T1000 (cell line): ENCODE results near the gene DHDDS.
"Not testable (repeated sequence)": the region's sequence is repeated elsewhere in the genome, so short reads cannot be mapped to it uniquely, and the experiment has no call there.

Experiments
- DNase-seq: peaks from one replicate; lab custom pipeline; 2025; ENCODE audit warnings: mixed read lengths; lab: John Stamatoyannopoulos, UW

Gene DHDDS

DNA sequence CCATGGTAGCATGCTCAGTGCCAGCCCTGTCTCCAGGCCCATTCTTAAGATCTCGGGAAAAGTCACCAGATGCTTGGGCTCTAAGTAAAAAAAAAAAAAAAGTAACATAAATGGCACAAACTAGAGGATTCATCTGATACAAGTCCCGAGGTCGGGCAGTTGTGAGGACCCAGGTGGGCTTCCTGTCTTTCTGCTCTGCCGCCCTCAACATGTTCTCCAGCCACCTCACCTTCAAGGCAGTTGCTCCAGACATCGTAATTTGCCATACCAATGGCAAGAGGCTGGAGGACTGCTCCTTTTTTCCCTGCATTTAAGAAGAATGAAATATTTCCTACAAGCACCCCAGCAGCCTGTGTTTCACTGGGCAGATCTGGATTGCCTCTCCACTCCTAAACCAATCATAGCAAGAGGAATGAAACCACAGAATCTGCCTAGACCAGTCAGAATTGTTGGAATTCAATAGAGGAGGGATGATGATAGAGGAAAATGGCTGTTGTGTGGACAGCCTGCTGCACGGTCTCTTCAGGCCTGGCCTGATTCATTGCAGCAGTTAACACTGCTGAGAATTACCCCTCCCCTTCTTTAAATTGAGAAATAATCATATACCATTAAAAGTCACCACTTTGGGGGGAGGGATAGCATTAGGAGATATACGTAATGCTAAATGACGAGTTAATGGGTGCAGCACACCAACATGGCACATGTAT, 45.5 kb downstream of the DHDDS start:
- DNase-seq, result no peak

DNA sequence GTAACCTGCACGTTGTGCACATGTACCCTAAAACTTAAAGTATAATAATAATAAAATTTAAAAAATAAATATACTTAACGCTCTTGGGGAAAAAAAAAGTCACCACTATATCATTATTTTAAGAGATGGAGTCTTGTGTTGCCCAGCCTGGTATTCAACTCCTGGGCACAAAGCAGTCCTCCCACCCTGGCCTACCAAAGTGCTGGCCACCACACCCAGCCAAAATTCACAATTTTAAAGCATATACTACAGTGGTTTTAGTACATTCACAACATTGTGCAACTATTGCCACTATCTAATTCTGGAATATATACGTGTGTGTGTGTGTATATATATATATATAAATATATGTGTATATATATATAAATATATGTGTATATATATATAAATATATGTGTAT, 46.0 kb downstream of the DHDDS start:
- DNase-seq, result no peak

DNA sequence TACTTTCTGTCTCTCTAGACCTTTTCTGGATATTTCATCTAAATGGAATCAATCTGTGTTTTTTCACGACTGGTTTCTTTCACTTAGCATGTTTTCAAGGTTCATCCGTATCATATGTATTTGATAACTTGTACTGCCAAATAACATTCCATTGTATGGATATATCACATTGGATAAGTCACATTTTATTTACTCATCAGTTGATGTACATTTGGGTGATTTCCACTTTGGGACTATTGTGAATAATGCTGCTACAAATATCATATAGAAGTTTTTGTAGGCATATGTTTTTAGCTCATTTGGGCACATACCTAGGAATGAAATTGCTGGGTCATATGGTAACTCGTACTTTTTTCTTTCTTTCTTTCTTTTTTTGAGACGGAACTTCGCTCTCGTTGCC, 46.9 kb downstream of the DHDDS start:
- DNase-seq, result no peak

DNA sequence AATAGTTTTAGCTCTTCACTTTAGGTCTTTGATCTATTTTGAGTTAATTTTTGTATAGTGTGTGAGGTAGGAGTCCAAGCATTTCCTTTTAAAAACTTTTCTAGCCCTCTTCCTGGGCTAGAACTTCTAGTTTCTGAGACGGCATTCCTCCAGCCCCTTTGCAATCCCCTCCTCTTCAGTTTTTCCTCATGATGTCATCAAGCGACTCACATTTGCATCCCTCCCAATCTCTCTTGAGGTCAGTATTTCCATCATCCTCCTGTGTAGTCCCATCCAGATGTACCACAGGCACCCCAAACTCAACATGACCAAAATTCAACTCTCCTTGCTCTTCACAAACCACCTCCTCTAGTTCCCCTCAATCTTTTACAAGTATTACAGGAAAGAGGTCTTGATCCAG, 50.8 kb downstream of the DHDDS start:
- no peak for DNase-seq

DNA sequence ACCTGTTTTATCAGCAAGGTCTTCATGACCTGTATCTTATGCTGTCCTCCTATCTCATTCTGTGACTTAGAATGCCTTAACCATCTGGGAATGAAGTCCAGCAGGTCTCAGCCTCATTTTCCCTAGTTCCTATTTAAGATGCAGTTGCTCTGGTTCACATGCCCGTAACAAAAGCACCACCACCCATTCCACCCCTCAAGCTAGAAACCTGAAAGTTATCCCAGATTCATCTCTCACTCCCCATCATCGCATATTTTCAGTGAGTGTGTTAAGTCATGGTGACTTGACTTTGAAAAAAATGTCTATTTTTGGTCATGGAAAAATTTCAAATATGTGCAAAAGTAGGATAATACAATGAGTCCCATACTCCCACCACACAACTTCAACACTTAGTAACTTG, 51.9 kb downstream of the DHDDS start:
- no peak for DNase-seq

DNA sequence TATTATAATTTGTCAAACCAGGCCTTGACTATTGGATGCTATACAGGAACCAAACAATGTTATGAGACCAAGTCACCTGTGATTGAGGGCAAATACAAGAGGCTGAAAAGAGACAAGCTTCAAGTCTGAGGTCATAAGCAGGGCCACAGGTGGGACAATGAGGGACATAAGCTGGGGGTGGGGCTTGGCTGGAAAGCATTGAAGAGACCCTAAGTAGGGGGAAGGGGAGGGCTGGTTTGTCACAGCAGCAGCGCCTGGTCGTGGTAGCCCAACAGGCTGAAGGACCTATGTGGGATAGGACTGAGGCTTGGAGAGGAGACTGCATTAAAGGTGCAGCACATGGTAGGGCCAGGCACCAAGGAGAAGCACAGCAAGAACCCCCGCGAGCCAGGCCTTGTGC, 58.0 kb downstream of the DHDDS start:
- DNase-seq, result no peak

DNA sequence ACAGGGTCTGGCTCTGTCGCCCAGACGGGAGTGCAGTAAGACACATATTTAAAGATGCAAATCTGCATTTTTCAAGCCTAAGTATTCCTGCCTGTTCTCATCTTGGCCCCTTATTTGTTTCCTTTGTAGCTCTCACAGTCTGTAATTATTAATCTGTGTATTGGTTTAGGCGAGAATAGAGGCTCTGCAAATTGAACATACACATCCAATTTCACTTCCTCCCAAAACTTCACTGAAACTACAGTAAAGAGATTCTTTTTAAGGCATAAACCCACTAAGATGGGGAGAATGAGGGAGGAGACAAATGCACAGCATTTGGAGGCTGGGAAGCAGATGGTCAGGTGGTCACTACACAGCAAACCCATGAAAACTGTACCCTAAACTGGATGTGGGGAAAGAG, 61.1 kb downstream of the DHDDS start:
- no peak for DNase-seq

DNA sequence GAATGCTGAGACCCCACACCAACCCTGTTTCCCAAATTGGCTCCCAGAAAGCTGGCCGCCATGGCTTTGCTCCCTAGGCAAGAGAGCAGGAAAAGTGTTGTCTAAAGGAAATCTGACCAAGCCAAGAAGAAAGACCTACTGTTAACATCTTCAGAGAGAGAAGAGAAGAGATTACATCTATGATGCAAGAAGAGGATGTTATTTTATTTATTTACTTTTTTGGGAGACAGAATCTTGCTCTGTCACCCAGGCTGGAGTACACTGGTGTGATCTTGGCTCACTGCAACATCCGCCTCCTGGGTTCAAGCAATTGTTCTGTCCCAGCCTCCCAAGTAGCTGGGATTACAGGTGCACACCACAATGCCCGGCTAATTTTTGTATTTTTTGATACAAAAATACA, 61.8 kb downstream of the DHDDS start:
- no peak for DNase-seq

DNA sequence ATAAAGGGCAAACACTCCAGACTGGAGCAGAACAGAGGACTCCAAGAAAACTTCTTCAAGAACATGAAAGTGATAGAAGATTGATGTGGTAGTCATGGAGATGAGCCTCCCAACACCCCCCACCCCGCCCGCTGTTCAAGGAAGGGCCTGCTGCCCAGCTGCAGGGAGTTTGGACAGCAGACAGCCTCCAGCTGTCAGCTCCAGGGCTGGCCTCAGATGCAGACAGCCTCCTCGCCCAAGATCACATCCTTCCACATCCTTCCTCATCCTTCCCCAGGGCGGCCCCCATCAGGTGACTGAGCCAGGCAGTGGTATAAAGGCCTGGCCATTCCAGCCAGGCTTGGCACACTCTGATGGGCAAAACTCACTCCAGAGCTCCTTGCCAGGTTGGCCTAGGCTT, 64.7 kb downstream of the DHDDS start:
- no peak for DNase-seq

DNA sequence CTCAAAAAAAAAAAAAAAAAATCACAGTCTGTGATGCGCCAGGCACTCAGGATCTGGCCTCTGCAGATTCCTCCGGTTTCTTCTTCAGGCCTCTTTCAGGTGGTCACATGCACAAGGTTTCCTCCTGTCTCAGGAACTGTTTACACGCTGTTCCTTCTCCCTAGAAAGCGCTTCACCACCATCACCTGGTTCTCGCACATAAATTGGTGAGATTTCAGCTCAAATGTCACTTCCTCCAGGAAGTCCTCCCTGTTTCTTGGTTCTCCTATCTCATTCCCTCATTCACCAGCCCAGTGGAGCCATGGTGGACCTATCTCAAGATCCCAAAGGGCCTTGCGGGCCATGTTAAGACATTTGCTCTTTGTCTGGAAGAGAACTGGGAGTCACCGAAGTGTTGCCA, 66.8 kb downstream of the DHDDS start:
- no peak for DNase-seq

DNA sequence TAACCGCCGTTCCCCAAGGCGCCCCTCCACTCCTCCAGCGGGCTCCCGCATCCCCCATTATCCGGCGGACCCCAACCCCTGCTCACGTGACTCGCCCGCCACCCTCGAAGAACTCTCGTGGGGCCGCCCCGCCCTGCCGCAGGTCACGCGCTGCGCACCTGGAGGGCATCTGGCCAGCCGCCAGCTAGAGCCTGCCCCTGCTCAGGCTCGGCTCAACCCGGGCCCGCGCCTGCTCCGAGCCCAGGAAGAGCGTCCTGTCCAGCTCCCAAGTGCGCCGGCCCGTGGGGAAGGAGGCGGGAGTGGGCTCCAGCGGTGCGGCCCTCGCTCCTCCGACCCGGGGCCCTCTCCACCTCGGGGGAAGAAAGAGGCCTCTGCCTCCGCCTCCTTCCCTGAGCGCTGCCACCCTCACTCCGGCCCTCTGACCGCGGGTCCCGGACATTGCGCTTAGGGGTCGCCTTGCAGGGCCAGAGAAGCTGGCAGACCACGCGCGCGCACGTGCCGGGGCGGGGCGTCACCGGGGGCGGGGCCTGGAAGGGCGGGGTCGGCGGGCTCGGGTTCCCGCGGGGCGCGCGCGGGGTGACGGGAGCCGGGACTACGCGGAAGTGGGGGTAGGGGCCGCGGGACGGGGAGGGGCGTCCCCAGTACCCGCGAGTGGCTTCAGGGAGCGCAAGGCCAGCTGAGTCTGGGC, 68.5 kb downstream of the DHDDS start:
- peak; percentile 80 for DNase-seq

DNA sequence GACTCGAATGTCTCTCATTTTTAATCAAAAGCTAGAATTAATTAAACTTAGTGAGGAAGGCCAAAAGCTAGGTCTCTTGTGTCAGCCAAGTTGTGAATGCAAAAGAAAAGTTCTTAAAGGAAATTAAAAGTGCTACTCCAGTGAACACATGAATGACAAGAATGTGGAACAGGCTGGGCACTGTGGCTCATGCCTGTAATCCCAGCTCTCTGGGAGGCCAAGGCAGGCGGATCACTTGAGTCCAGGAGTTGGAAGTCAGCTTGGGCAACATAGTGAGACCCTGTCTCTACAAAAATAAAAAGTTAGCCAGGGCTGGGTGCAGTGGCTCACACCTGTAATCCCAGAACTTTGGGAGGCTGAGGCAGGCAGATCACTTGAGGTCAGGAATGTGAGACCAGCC, 78.6 kb downstream of the DHDDS start:
- DNase-seq, result not testable (repeated sequence)

DNA sequence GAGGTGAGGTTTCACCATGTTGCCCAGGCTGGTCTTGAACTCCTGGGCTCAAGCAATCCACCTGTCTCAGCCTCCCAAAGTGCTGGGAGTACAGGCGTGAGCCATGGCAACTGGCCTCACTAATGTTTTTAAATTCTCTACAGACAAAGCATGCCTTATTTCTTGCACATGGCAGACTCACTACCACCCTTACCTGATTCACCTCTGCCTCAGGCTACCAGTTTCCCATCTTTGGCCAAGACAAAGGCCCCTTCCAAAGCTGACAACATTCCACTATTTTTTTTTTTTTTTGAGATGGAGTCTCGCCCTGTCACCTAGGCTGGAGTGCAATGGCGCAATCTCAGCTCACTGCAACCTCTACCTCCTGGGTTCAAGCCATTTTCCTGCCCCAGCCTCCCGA, 83.7 kb downstream of the DHDDS start:
- not testable (repeated sequence) for DNase-seq

DNA sequence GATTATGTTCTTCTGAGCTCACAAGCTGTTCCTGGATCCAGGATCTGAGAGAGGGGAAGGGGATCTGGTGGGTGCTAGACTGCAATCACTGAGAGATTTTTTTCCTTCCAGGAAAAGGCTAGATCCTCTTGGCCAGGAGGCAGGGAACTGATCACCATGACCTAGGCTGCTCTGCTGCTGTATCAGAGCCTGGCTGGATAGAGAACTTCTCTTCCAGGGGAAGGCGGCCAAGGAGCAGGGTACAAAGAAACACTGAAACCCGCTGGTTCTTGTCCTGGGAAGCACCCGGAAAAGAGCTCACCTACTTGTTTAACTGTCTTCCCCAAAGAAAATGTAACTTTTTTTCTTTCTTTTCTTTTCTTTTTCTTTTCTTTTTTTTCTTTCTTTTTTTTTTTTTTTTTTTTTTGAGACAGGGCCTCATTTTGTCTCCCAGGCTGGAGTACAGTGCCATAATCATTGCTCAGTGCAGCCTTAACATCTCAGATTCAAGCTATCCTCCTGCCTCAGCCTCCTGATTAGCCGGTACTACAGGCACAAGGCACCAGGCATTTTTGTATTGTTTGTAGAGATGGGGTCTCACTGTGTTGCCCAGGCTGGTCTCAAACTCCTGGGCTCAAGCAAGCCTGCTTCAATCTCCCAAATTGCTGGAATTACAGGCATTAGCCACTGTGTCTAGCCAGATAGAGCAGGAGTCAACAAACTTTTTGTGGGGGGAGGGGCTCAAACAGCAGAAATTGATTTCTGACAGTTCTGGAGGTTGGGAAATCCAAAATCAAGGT, 85.1 kb downstream of the DHDDS start:
- DNase-seq, result no peak

DNA sequence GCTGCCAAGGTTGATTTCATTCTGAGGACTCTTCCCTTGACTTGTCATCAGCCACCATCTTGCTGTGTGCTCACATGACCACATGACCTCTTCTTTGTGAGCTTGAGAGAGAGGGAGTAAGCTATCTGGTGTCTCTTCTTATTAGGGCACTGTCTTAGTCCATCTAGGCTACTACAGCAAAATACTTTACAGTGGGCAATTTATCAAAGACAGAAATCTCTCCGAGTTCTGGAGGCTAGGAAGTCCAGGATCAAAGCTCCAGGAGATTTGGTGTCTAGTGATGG, 85.6 kb downstream of the DHDDS start:
- no peak for DNase-seq

DNA sequence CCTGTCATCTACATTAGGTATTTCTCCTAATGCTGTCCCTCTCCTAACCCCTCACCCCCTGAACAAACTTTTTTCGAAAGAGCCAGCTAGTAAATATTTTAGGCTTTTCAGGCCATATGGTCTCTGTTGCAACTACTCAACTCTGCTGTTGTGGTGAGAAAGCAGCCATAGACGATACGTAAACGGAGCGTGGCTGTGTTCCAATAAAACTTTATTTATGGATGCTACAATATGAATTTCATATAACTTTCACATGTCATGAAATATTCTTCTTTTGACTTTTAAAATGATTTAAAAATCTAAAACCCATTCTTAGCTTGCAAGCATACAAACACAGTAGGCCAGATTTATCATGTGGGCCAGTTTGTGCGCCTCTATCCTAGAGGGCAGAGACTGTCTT, 86.2 kb downstream of the DHDDS start:
- no peak for DNase-seq

DNA sequence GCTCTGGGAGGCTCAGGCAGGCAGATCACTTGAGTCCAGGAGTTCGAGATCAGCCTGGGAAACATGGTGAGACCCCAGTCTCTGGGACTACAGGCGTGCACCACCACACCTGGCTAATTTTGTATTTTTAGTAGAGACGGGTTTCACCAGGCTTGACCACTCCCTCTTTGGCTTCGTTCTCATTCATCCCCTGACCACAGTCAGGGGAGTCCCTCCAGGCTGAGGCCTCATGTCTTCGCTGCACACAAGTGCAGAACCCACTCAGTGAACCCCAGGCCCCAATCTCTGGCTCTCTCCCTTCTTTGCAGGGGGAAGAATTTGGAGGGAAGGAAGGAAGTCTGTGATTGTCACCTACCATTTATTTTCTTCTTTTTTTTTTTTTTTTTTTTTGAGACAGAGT, 88.2 kb downstream of the DHDDS start:
- no peak for DNase-seq
